Keratinocyte (primary cell): ENCODE data around the gene TRIM27. TPM values are rescaled to one million over a fixed set of nuclear protein-coding genes. Genes with fewer than 3 reads are reported as not detected.
A peak's percentile ranks its signal among the peaks of the same experiment; 100 is the strongest.

Experiments used
- DNase-seq: peaks from one replicate; pipeline ENCODE4 v3.0.0-alpha.2; 2011; ENCODE audit warnings: low read depth, missing footprints, low spot score
- FAIRE-seq: peaks from 2 replicates; lab custom pipeline; 2011; peaks lifted over from hg19 to GRCh38; lab: Jason Lieb, UNC
- H2AFZ ChIP-seq: 2 replicates; pipeline ENCODE4 v1.6.0; 2012; ENCODE audit warnings: low read length, control low read depth, inconsistent platforms; ENCODE audit not compliant: control insufficient read depth
- H3K27ac ChIP-seq: 2 replicates; pipeline ENCODE4 v1.5.1; 2011; ENCODE audit warnings: low read length; ENCODE audit not compliant: control insufficient read depth, insufficient read depth
- H3K27me3 ChIP-seq: 3 replicates; pipeline ENCODE4 v1.6.0; 2011; ENCODE audit warnings: low read length; ENCODE audit not compliant: control insufficient read depth, insufficient read depth; ENCODE audit errors: extremely low read depth
- H3K36me3 ChIP-seq, 2 experiments: 2 replicates in 1 of 2; 3 replicates in 1 of 2; pipeline ENCODE4 v1.5.1; 2011; ENCODE audit warnings: low read length in 2 of 2, mild to moderate bottlenecking in 1 of 2; ENCODE audit not compliant: control insufficient read depth in 2 of 2, insufficient read depth in 2 of 2; ENCODE audit errors: extremely low read depth in 1 of 2
- H3K4me1 ChIP-seq: 3 replicates; pipeline ENCODE4 v1.5.1; 2011; ENCODE audit warnings: low read length; ENCODE audit not compliant: control insufficient read depth, insufficient read depth; ENCODE audit errors: extremely low read depth
- H3K4me2 ChIP-seq: 3 replicates; pipeline ENCODE4 v1.6.0; 2011; ENCODE audit warnings: low read depth, low read length; ENCODE audit not compliant: control insufficient read depth, insufficient read depth; ENCODE audit errors: extremely low read depth
- H3K4me3 ChIP-seq, 3 experiments: fragments of 200-600 bp in 1 of 3; sonication (generic) in 1 of 3; 2 replicates in 2 of 3; 3 replicates in 1 of 3; pipeline ENCODE4 v1.5.1; 2011 to 2016; ENCODE audit warnings: low read length in 3 of 3, mild to moderate bottlenecking in 3 of 3, control low read depth in 2 of 3, inconsistent platforms in 1 of 3, low read depth in 1 of 3, mixed read lengths in 1 of 3, mixed run types in 1 of 3, moderate library complexity in 1 of 3; ENCODE audit not compliant: control insufficient read depth in 2 of 3, insufficient read depth in 2 of 3; ENCODE audit errors: extremely low read depth in 1 of 3
- H3K79me2 ChIP-seq: 2 replicates; pipeline ENCODE4 v1.6.0; 2012; ENCODE audit warnings: low read length; ENCODE audit not compliant: control insufficient read depth, insufficient read depth
- H3K9ac ChIP-seq: 3 replicates; pipeline ENCODE4 v1.6.0; 2011; ENCODE audit warnings: low read length; ENCODE audit not compliant: control insufficient read depth, insufficient read depth; ENCODE audit errors: extremely low read depth
- H3K9me1 ChIP-seq: 3 replicates; pipeline ENCODE4 v1.6.0; 2011; ENCODE audit warnings: low read length; ENCODE audit not compliant: control insufficient read depth, insufficient read depth; ENCODE audit errors: extremely low read depth
- H3K9me3 ChIP-seq: 2 replicates; pipeline ENCODE4 v1.5.1; 2012; ENCODE audit warnings: low read depth, low read length; ENCODE audit not compliant: control insufficient read depth
- H4K20me1 ChIP-seq: 3 replicates; pipeline ENCODE4 v1.6.0; 2011; ENCODE audit warnings: low read length; ENCODE audit not compliant: control insufficient read depth, insufficient read depth; ENCODE audit errors: extremely low read depth
- EZH2 ChIP-seq: IDR thresholded peaks from one replicate; pipeline ENCODE4 v1.6.1; 2012; ENCODE audit warnings: inconsistent platforms, mild to moderate bottlenecking, low read length, moderate library complexity
- dilution Hi-C: fragments of 300-500 bp; cut with MboI; formaldehyde crosslinking; loops from one replicate; pipeline ENCODE4 v1.7.0; 2020; ENCODE audit warnings: low sequenced_read_pairs; ENCODE audit not compliant: extremely low pct_ligation_motif_present
- polyA plus RNA-seq, 5 experiments: library from polyadenylated mRNA; depleted of rRNA in 3 of 5; stranded (reverse) in 3 of 5; stranded (forward) in 1 of 5; unstranded in 1 of 5; fragments of >200 nt; gene quantifications; 1 replicate in 1 of 5; 2 replicates in 3 of 5; 3 replicates in 1 of 5; pipeline versions ENCODE4 v1.2.1 to v1.2.3, GENCODE V29; 2011 to 2012; ENCODE audit warnings: missing spikeins in 2 of 5, low read depth in 1 of 5, low replicate concordance in 1 of 5
- TF ChIP-seq, protein P1 (sequence below), 3 experiments: IDR thresholded peaks in 1 of 3; conservative IDR thresholded peaks in 1 of 3; optimal IDR thresholded peaks in 1 of 3; 2 replicates in 2 of 3; 3 replicates in 1 of 3; pipeline versions ENCODE3 to v1.5.1; 2011; ENCODE audit warnings: low read length in 3 of 3, mild to moderate bottlenecking in 3 of 3, moderate library complexity in 2 of 3, control low read depth in 1 of 3, inconsistent platforms in 1 of 3; ENCODE audit not compliant: insufficient read depth in 2 of 3; ENCODE audit errors: extremely low read depth in 1 of 3

TRIM27 gene
- polyA plus RNA-seq, 1 donor (not counting 4 experiments of a cell fraction or from before 2014, with no cell fraction given) = 47.3 TPM

DNA sequence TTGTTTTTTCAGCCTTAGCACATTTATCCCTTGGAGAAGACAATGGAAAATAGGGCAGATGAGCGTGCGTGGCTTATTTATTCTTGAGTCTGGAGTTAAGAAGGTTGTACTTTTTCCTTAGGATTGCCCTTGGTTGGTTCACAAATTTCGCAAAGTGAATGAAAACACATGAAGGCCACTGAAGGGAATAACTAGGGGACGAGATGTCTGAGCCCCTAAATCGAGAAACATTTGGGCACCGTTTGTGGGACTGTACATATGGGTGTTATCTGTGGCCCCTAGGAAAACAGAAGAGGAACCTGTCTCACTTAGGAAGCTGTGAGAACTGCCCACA, 19.4 kb upstream of the TRIM27 start:
- Histone ChIP-seq H3K9ac (no peak overlapping the region), H3K27ac (no peak overlapping the region), H3K4me1 (peaks cover 18% of the 10 kb centered on the region), H2AFZ (no peak overlapping the region), H3K9me3 (no peaks in the 10 kb centered on the region), H3K4me2 (peak overlapping the region; percentile 84), H3K36me3 (no peaks in the 10 kb centered on the region), H3K4me3 (peak overlapping the region in 1 of 3 experiments; percentile 75), H3K79me2 (no peaks in the 10 kb centered on the region), H4K20me1 (no peaks in the 10 kb centered on the region), H3K9me1 (no peaks in the 10 kb centered on the region), H3K27me3 (no peaks in the 10 kb centered on the region)
- dilution Hi-C loops = no loop called here
- FAIRE-seq = no peak
- no peak for TF ChIP-seq EZH2
- TF ChIP-seq, protein P1, sequence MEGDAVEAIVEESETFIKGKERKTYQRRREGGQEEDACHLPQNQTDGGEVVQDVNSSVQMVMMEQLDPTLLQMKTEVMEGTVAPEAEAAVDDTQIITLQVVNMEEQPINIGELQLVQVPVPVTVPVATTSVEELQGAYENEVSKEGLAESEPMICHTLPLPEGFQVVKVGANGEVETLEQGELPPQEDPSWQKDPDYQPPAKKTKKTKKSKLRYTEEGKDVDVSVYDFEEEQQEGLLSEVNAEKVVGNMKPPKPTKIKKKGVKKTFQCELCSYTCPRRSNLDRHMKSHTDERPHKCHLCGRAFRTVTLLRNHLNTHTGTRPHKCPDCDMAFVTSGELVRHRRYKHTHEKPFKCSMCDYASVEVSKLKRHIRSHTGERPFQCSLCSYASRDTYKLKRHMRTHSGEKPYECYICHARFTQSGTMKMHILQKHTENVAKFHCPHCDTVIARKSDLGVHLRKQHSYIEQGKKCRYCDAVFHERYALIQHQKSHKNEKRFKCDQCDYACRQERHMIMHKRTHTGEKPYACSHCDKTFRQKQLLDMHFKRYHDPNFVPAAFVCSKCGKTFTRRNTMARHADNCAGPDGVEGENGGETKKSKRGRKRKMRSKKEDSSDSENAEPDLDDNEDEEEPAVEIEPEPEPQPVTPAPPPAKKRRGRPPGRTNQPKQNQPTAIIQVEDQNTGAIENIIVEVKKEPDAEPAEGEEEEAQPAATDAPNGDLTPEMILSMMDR (optimal IDR thresholded peaks at IDR 0.05 in 1 of 3, IDR thresholded peaks at IDR 0.05 in 1 of 3, conservative IDR thresholded peaks at IDR 0.05 in 1 of 3; ENCODE audit: extremely low read depth in 1 of 3, insufficient read depth in 2 of 3, low read length in 3 of 3) = no peak
- no peak for DNase-seq

DNA sequence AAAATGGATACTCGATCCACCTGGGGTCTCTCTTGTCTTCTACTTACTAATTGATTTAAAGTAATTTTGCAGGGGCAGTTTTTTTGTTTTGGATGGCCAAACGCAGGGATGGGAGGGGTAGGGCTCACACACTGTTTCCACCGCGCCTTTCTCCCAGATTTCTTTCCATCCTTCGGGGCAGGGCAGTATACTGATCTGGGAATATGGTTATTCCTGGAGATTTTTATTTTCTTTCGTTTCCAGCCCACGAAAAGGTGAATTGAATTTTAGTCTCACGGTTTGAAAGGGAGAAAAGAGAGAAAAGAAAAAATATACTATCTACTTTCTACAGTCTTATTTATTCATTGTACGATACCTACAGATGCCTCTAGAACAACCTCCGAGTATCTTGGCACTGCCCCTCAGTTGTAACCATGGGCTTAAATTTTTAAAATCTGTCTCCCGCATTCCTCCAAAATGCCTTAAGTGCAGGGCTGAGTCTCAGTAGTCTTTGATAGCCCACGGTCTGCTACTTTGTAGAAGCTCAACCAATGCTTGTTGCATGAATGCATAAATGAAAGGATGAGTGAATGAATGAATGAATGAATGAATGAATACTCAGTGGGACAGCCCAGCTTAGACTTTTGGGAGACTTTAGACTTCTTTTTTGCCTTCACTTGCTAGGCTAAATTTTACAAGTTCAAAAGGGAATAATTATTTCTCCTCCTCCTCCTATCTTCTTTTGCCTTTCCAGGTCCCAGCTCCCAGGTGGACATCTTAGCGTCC, 18.1 kb upstream of the TRIM27 start:
- Histone ChIP-seq H3K27ac (peak overlapping the region; percentile 85), H3K4me1 (peaks cover 11% of the 10 kb centered on the region), H3K9ac (peak overlapping the region; percentile 83), H4K20me1 (no peaks in the 10 kb centered on the region), H3K79me2 (no peaks in the 10 kb centered on the region), H3K9me1 (no peaks in the 10 kb centered on the region), H3K9me3 (no peaks in the 10 kb centered on the region), H3K36me3 (no peaks in the 10 kb centered on the region), H2AFZ (peak overlapping the region; percentile 25), H3K4me3 (peak overlapping the region; percentile 45 to 94 (median 88)), H3K27me3 (no peaks in the 10 kb centered on the region), H3K4me2 (peak overlapping the region; percentile 98)
- TF ChIP-seq, protein P1 (optimal IDR thresholded peaks at IDR 0.05 in 1 of 3, IDR thresholded peaks at IDR 0.05 in 1 of 3, conservative IDR thresholded peaks at IDR 0.05 in 1 of 3; ENCODE audit: extremely low read depth in 1 of 3, insufficient read depth in 2 of 3, low read length in 3 of 3) = no peak
- TF ChIP-seq EZH2 = no peak
- FAIRE-seq (no peak), DNase-seq (no peak)
- dilution Hi-C loops = no loop called here
